ENCODE results near the gene CAMK4.

- no peak for TF ChIP-seq CTCF (IDR thresholded peaks at IDR 0.05)
- TF ChIP-seq POLR2A (IDR thresholded peaks at IDR 0.05) = no peak
Observed at GRCh38 chr5:111320953-111321352, 96.8 kb downstream of the CAMK4 start.
